Measurements from ENCODE around the gene CALB2. TPM values are rescaled to one million over a fixed set of nuclear protein-coding genes. Genes with fewer than 3 reads are reported as not detected.

Gene CALB2
- total RNA-seq, 2 experiments from 2014 or later: not detected

GRCh38 chr16:71426880-71427615, 68.5 kb downstream of the CALB2 start:
- POLR2A ChIA-PET: no interaction called here
- no TSS peak for BruUV-seq (replicated peaks)

DNA sequence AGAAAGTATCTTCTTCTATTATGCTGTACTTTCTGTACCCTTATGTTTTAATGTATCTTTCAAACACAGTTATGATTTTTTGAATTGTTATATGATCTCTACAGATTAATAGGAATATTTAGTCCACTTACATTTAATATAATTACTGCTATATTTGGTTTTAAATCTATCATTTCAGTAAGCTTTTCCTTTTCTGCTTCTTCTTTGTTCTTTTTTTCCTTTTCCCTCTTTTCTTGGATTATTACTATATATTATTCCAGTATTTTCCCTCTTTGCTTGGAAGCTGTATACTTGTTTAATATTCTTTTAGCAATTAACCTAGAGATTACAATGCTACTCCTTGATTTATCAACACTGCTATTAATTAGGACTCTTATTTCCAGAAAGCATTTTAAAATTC, 69.9 kb downstream of the CALB2 start:
- no peak for DNase-seq (ENCODE audit: low spot score)
- Histone ChIP-seq H4K20me1 (ENCODE audit: insufficient read depth, low read length) (no peaks in the 10 kb centered on the region), H3K79me2 (ENCODE audit: insufficient read depth, low read depth, low read length) (no peaks in the 10 kb centered on the region), H3K4me1 (ENCODE audit: insufficient read depth, low read length, poor library complexity, severe bottlenecking) (no peaks in the 10 kb centered on the region), H3K36me3 (ENCODE audit: insufficient read depth, low read length) (no peaks in the 10 kb centered on the region), H3K27ac (ENCODE audit: low read depth, low read length, poor library complexity, severe bottlenecking) (no peak overlapping the region), H3K4me2 (ENCODE audit: low read length) (no peak overlapping the region), H2AFZ (ENCODE audit: low read length) (no peak overlapping the region), H3K4me3 (ENCODE audit: low read depth, low read length, poor library complexity, severe bottlenecking) (no peak overlapping the region), H3K9me3 (ENCODE audit: low read length) (peaks cover 7% of the 10 kb centered on the region; the same call in 1 of the 2 replicates), H3K9me2 (ENCODE audit: insufficient read depth, low read length) (no peaks in the 10 kb centered on the region)
- TF ChIP-seq EZH2phosphoT487 (IDR thresholded peaks at IDR 0.05; ENCODE audit: borderline replicate concordance, low read depth, low read length) (no peak), CTCF (conservative IDR thresholded peaks at IDR 0.05; ENCODE audit: low read length) (no peak)
- intact Hi-C loops (cut with micrococcal nuclease; ENCODE audit: unreplicated experiment): no loop called here
- ChIA-PET CTCF (ENCODE audit: unreplicated experiment) (no interaction called here), POLR2A (no interaction called here)
- BruUV-seq (replicated peaks): no TSS peak

More at GRCh38 chr16:71426880-71427615, 68.5 kb downstream of the CALB2 start:
- H3K9me3 ChIP-seq (ENCODE audit: low read length): peaks cover 7% of the 10 kb centered on the region; the same call in 1 of the 2 replicates
- TF ChIP-seq EZH2phosphoT487 (IDR thresholded peaks at IDR 0.05; ENCODE audit: borderline replicate concordance, low read depth, low read length) (no peak), CTCF (conservative IDR thresholded peaks at IDR 0.05; ENCODE audit: low read length) (no peak)
- H3K79me2 ChIP-seq (ENCODE audit: insufficient read depth, low read depth, low read length): no peaks in the 10 kb centered on the region
- DNase-seq (ENCODE audit: low spot score): no peak
- H3K36me3 ChIP-seq (ENCODE audit: insufficient read depth, low read length): no peaks in the 10 kb centered on the region
- H3K4me2 ChIP-seq (ENCODE audit: low read length): no peak overlapping the region
- H3K9me2 ChIP-seq (ENCODE audit: insufficient read depth, low read length): no peaks in the 10 kb centered on the region
- no peak overlapping the region for H2AFZ ChIP-seq (ENCODE audit: low read length)
- no peaks in the 10 kb centered on the region for H4K20me1 ChIP-seq (ENCODE audit: insufficient read depth, low read length)
- intact Hi-C loops (cut with micrococcal nuclease; ENCODE audit: unreplicated experiment): no loop called here
- CTCF ChIA-PET (ENCODE audit: unreplicated experiment): interaction anchor here (0.6 kb wide), 1 partner anchor 72 kb away, joined by 3 read pairs; no protein-coding TSS in a partner anchor
- no peak overlapping the region for H3K27ac ChIP-seq (ENCODE audit: low read depth, low read length, poor library complexity, severe bottlenecking)
- H3K4me3 ChIP-seq (ENCODE audit: low read depth, low read length, poor library complexity, severe bottlenecking): no peak overlapping the region
- no peaks in the 10 kb centered on the region for H3K4me1 ChIP-seq (ENCODE audit: insufficient read depth, low read length, poor library complexity, severe bottlenecking)

DNA sequence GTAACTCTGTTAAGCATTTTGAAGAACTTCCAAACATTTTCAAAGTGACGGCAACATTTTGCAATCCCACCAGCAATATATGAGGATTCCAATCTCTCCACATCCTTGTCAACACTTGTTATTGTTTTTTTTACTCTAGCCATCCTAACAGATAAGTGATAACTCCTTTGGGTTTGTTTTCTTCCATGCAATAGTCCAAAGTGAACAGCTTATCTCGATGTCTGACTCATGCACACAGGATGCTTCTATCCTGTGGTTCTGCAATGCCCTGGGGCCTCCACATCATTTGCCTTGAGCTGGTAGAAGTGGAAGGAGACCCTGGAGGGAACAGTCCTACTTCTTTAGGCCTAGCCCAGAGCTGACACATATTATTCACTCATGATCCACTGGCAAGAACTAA, 70.4 kb downstream of the CALB2 start:
- H3K9me2 ChIP-seq (ENCODE audit: insufficient read depth, low read length): no peaks in the 10 kb centered on the region
- no peak overlapping the region for H2AFZ ChIP-seq (ENCODE audit: low read length)
- intact Hi-C loops (cut with micrococcal nuclease; ENCODE audit: unreplicated experiment): no loop called here
- no peaks in the 10 kb centered on the region for H3K36me3 ChIP-seq (ENCODE audit: insufficient read depth, low read length)
- DNase-seq (ENCODE audit: low spot score): no peak
- BruUV-seq (replicated peaks): no TSS peak
- H3K4me1 ChIP-seq (ENCODE audit: insufficient read depth, low read length, poor library complexity, severe bottlenecking): no peaks in the 10 kb centered on the region
- H3K79me2 ChIP-seq (ENCODE audit: insufficient read depth, low read depth, low read length): no peaks in the 10 kb centered on the region
- no peak for TF ChIP-seq CTCF (conservative IDR thresholded peaks at IDR 0.05; ENCODE audit: low read length)
- TF ChIP-seq EZH2phosphoT487 (IDR thresholded peaks at IDR 0.05; ENCODE audit: borderline replicate concordance, low read depth, low read length): no peak
- ChIA-PET POLR2A (interaction anchor here (0.5 kb wide), 1 partner anchor 1377 kb away, joined by 3 read pairs; no protein-coding TSS in a partner anchor), CTCF (ENCODE audit: unreplicated experiment) (no interaction called here)
- no peaks in the 10 kb centered on the region for H4K20me1 ChIP-seq (ENCODE audit: insufficient read depth, low read length)
- no peak overlapping the region for H3K4me3 ChIP-seq (ENCODE audit: low read depth, low read length, poor library complexity, severe bottlenecking)
- H3K4me2 ChIP-seq (ENCODE audit: low read length): no peak overlapping the region
- H3K9me3 ChIP-seq (ENCODE audit: low read length): peaks cover 7% of the 10 kb centered on the region; the same call in 1 of the 2 replicates
- no peak overlapping the region for H3K27ac ChIP-seq (ENCODE audit: low read depth, low read length, poor library complexity, severe bottlenecking)
